A549 (cell line): Measurements from ENCODE around the gene HECTD2. TPM values are rescaled to one million over a fixed set of nuclear protein-coding genes. Genes with fewer than 3 reads are reported as not detected.
"Not testable (repeated sequence)": the region's sequence is repeated elsewhere in the genome, so short reads cannot be mapped to it uniquely, and the experiment has no call there.

Experiments used
- ATAC-seq, 2 experiments: fragments of 200-7000 bp in 1 of 2; fragments of >200 bp in 1 of 2; cut with Nextera tagmentation in 1 of 2; cut with Tn5 transposase in 1 of 2; 3 replicates each; pipeline versions ENCODE4 v1.8.0 to v1.9.1; 2018 to 2020; ENCODE audit warnings: mild to moderate bottlenecking in 1 of 2, moderate library complexity in 1 of 2
- CTCF ChIA-PET: fragments of 300-600 bp; sonication (Branson Sonifier 250); formaldehyde crosslinking; extraction: SDS; loops from one replicate; lab custom pipeline; 2021; ENCODE audit warnings: antibody characterized with exemption, inconsistent platforms; lab: Yijun Ruan, JAX
- POLR2A ChIA-PET: fragments of 350-600 bp; formaldehyde crosslinking; extraction: SDS; loops from one replicate; lab custom pipeline; 2021; ENCODE audit warnings: antibody characterized with exemption, inconsistent platforms; lab: Yijun Ruan, JAX
- DNase-seq, 2 experiments: peaks; one replicate each; pipeline versions ENCODE4 v3.0.0 to v3.0.0-alpha.2; 2011 to 2016; ENCODE audit warnings: low read depth in 1 of 2, low spot score in 1 of 2
- FAIRE-seq: peaks from 2 replicates; lab custom pipeline; 2011; peaks lifted over from hg19 to GRCh38; lab: Jason Lieb, UNC
- H3K27ac ChIP-seq, 2 experiments: fragments of >200 bp; sonication (Bioruptor Twin); formaldehyde crosslinking; 3 replicates each; pipeline ENCODE4 v1.5.1; 2016 to 2017
- H3K4me1 ChIP-seq: fragments of >200 bp; sonication (Bioruptor Twin); formaldehyde crosslinking; 3 replicates; pipeline ENCODE4 v1.6.1; 2016
- H3K4me2 ChIP-seq: fragments of >200 bp; sonication (Bioruptor Twin); formaldehyde crosslinking; 3 replicates; pipeline ENCODE4 v1.6.1; 2016
- H3K4me3 ChIP-seq: fragments of >200 bp; sonication (Bioruptor Twin); formaldehyde crosslinking; 3 replicates; pipeline ENCODE4 v1.5.1; 2016
- H3K9me3 ChIP-seq: fragments of >200 bp; sonication (Bioruptor Twin); formaldehyde crosslinking; 3 replicates; pipeline ENCODE4 v1.6.1; 2016
- BCL3 ChIP-seq: fragments of >200 bp; sonication (Bioruptor Twin); formaldehyde crosslinking; IDR thresholded peaks from 3 replicates; pipeline ENCODE4 v1.6.1; 2016
- CBX8 ChIP-seq: fragments of 200-600 bp; sonication (generic); IDR thresholded peaks from 2 replicates; pipeline ENCODE4 v1.6.1; 2016
- CHD2 ChIP-seq: fragments of 150-350 bp; IDR thresholded peaks from 2 replicates; pipeline ENCODE4 v1.6.1; 2014; ENCODE audit warnings: low read length; ENCODE audit not compliant: partially characterized antibody
- FOSL2 ChIP-seq, 2 experiments: fragments of 450-650 bp in 1 of 2; fragments of >200 bp in 1 of 2; sonication (Bioruptor Twin) in 1 of 2; formaldehyde crosslinking; IDR thresholded peaks; 2 replicates each; pipeline versions ENCODE4 v1.5.0 to v1.6.1; 2016 to 2020; ENCODE audit warnings: mild to moderate bottlenecking in 1 of 2, moderate library complexity in 1 of 2
- FOXS1 ChIP-seq: fragments of 250-450 bp; sonication (Bioruptor Pico); IDR thresholded peaks from 2 replicates; pipeline ENCODE4 v1.5.0; 2020; ENCODE audit warnings: mild to moderate bottlenecking, moderate library complexity
- HES2 ChIP-seq: fragments of >200 bp; sonication (Bioruptor Twin); formaldehyde crosslinking; IDR thresholded peaks from 2 replicates; pipeline ENCODE4 v1.6.1; 2016
- HOXB13 ChIP-seq: fragments of 250-450 bp; sonication (Bioruptor Pico); IDR thresholded peaks from 2 replicates; pipeline ENCODE4 v1.5.0; 2020; ENCODE audit warnings: low read depth, mild to moderate bottlenecking, moderate library complexity
- JUN ChIP-seq, 2 experiments: fragments of >200 bp; sonication (Bioruptor Twin); formaldehyde crosslinking; IDR thresholded peaks; 2 replicates in 1 of 2; 3 replicates in 1 of 2; pipeline ENCODE4 v1.6.1; 2016 to 2017
- KDM5A ChIP-seq: fragments of 200-600 bp; sonication (generic); IDR thresholded peaks from 2 replicates; pipeline ENCODE4 v1.6.1; 2016; ENCODE audit warnings: antibody characterized with exemption, mild to moderate bottlenecking
- MAZ ChIP-seq: fragments of 150-350 bp; IDR thresholded peaks from 2 replicates; pipeline ENCODE4 v1.6.1; 2014; ENCODE audit warnings: antibody characterized with exemption, low read depth, low read length, borderline replicate concordance
- MYC ChIP-seq: IDR thresholded peaks from 2 replicates; pipeline ENCODE4 v1.6.1; 2012; ENCODE audit warnings: mild to moderate bottlenecking, inconsistent platforms, low read length, improper control_type of control experiment, borderline replicate concordance
- NFE2L2 ChIP-seq: fragments of 150-350 bp; conservative IDR thresholded peaks from 2 replicates; pipeline ENCODE4 v1.6.1; 2014; ENCODE audit warnings: low read length
- NR3C1 ChIP-seq: fragments of >200 bp; sonication (Bioruptor Twin); formaldehyde crosslinking; IDR thresholded peaks from 3 replicates; pipeline ENCODE4 v1.6.1; 2017
- PHF8 ChIP-seq: fragments of 200-600 bp; sonication (generic); IDR thresholded peaks from 2 replicates; pipeline ENCODE4 v1.6.1; 2016; ENCODE audit warnings: low read depth, mild to moderate bottlenecking, antibody characterized with exemption, moderate library complexity, borderline replicate concordance
- POLR2A ChIP-seq: IDR thresholded peaks from 2 replicates; pipeline ENCODE4 v1.6.1; 2012; ENCODE audit warnings: mild to moderate bottlenecking, low read length
- POLR2AphosphoS2 ChIP-seq: conservative IDR thresholded peaks from 2 replicates; pipeline ENCODE4 v1.6.1; 2012; ENCODE audit warnings: low read length, improper control_type of control experiment, inconsistent platforms
- RCOR1 ChIP-seq: fragments of 150-350 bp; IDR thresholded peaks from 2 replicates; pipeline ENCODE4 v1.6.1; 2014; ENCODE audit warnings: antibody characterized with exemption, low read length, low read depth
- REST ChIP-seq: fragments of 200-600 bp; sonication (generic); IDR thresholded peaks from 2 replicates; pipeline ENCODE4 v1.6.1; 2016; ENCODE audit warnings: antibody characterized with exemption, mild to moderate bottlenecking, moderate library complexity
- TFCP2L1 ChIP-seq: fragments of 250-450 bp; sonication (Bioruptor Pico); IDR thresholded peaks from 2 replicates; pipeline ENCODE4 v1.5.0; 2021; ENCODE audit warnings: mild to moderate bottlenecking
- TP53 ChIP-seq: fragments of 250-450 bp; sonication (Bioruptor Pico); IDR thresholded peaks from 2 replicates; pipeline ENCODE4 v1.5.0; 2021; ENCODE audit warnings: mild to moderate bottlenecking, moderate library complexity
- USF2 ChIP-seq: fragments of 450-650 bp; IDR thresholded peaks from 2 replicates; pipeline ENCODE4 v1.6.1; 2014; ENCODE audit warnings: antibody characterized with exemption
- ZC3H11A ChIP-seq: fragments of 450-650 bp; IDR thresholded peaks from 2 replicates; pipeline ENCODE4 v1.6.1; 2014; ENCODE audit warnings: antibody characterized with exemption, mild to moderate bottlenecking
- ZSCAN20 ChIP-seq: fragments of 250-450 bp; sonication (Bioruptor Pico); IDR thresholded peaks from 2 replicates; pipeline ENCODE4 v1.8.0; 2022; ENCODE audit warnings: mild to moderate bottlenecking, moderate library complexity
- WGBS: methylation state at CpG from one replicate; pipeline ENCODE4 v1.1.6; 2017; ENCODE audit errors: missing lambda C conversion rate; 5-methylcytosine and 5-hydroxymethylcytosine counted together
- polyA plus RNA-seq, 4 experiments: library from polyadenylated mRNA; depleted of rRNA in 3 of 4; stranded (reverse); fragments of >200 nt; fragmentation: RNase III in 1 of 4; extraction: RNeasy Plus Mini Kit Qiagen cat#74134 plus additional on column Dnase treatment in 1 of 4; gene quantifications; 2 replicates in 3 of 4; 3 replicates in 1 of 4; pipeline ENCODE4 v1.2.3, GENCODE V29; 2011 to 2017

The HECTD2 gene
- polyA plus RNA-seq, 2 of the 4 experiments (the other 2 are of a cell fraction) = 4.1 to 13.9 TPM

- WGBS = 76% methylated on average over 1 of the region's 1 CpG
- H3K9me3 ChIP-seq = peaks cover 9% of the 10 kb centered on the region
- ATAC-seq (no peak), FAIRE-seq (no peak), DNase-seq (no peak)
- H3K27ac ChIP-seq = no peak overlapping the region
- POLR2A ChIA-PET = no interaction called here
- CTCF ChIA-PET = interaction anchor here (0.6 to 2.5 kb wide), 5 partner anchors 8 to 77 kb away, joined by 3 to 8 read pairs (median 5); partner anchors contain the start of gene PPP1R3C
- H3K4me2 ChIP-seq = no peak overlapping the region
- no peak overlapping the region for H3K4me3 ChIP-seq
- H3K4me1 ChIP-seq = peaks cover 15% of the 10 kb centered on the region
- TF ChIP-seq POLR2A (no peak), KDM5A (no peak), POLR2AphosphoS2 (no peak), MYC (no peak), TFCP2L1 (CRISPR knock-in tag) (no peak), ZC3H11A (no peak), HES2 (no peak), FOXS1 (no peak)
- TF ChIP-seq, all 56 proteins: peak for 0
These were observed 149.0 kb downstream of the HECTD2 start for GRCh38 chr10:91559169-91559568.

GRCh38 chr10:91559750-91560149 lies 149.6 kb downstream of the HECTD2 start:
- TF ChIP-seq CBX8 = no peak
- no peak for TF ChIP-seq FOSL2 (IDR thresholded peaks at IDR 0.05)
- TF ChIP-seq FOSL2 (CRISPR knock-in tag; IDR thresholded peaks at IDR 0.05) = no peak
- no peak for TF ChIP-seq ZSCAN20 (CRISPR knock-in tag)
- no peak overlapping the region for H3K27ac ChIP-seq
- POLR2A ChIA-PET = no interaction called here
- peaks cover 9% of the 10 kb centered on the region for H3K9me3 ChIP-seq
- peaks cover 15% of the 10 kb centered on the region for H3K4me1 ChIP-seq
- CTCF ChIA-PET = interaction anchor here (1.4 to 2.5 kb wide), 4 partner anchors 8 to 76 kb away, joined by 3 to 8 read pairs (median 6); partner anchors contain the start of gene PPP1R3C
- H3K4me3 ChIP-seq = no peak overlapping the region
- H3K4me2 ChIP-seq = no peak overlapping the region
- DNase-seq (no peak), FAIRE-seq (no peak), ATAC-seq (no peak)
- 80% methylated on average over 2 of the region's 2 CpGs for WGBS

- CTCF ChIA-PET = interaction anchor here (1.1 to 2.5 kb wide), 2 partner anchors 10 to 75 kb away, joined by 5 read pairs; no protein-coding TSS in a partner anchor
- H3K27ac ChIP-seq, ATAC-seq, H3K9me3 ChIP-seq, FAIRE-seq, POLR2A ChIA-PET, H3K4me3 ChIP-seq: not testable (repeated sequence)
- WGBS = 68% methylated on average over 3 of the region's 3 CpGs
- Histone ChIP-seq H3K4me2 (0 out of 3 replicates have a peak overlapping the region, but pooled peaks have one; percentile 7), H3K4me1 (peaks cover 12% of the 10 kb centered on the region)
- peak in 1 of 2 experiments; percentile 48 for DNase-seq
These were observed 150.7 kb downstream of the HECTD2 start for GRCh38 chr10:91560827-91561226.

- CTCF ChIA-PET = interaction anchor here (0.7 to 4.3 kb wide), 3 partner anchors 10 to 182 kb away, joined by 3 to 22 read pairs (median 3); no protein-coding TSS in a partner anchor
- H3K4me2 ChIP-seq = no peak overlapping the region
- H3K27ac ChIP-seq = no peak overlapping the region
- ATAC-seq = no peak
- H3K9me3 ChIP-seq = peaks cover 9% of the 10 kb centered on the region
- 0 out of 3 replicates have a peak, but pooled peaks cover 2% of the 10 kb centered on the region for H3K4me1 ChIP-seq
- no peak for FAIRE-seq
- 52% methylated on average over 2 of the region's 2 CpGs for WGBS
- POLR2A ChIA-PET = no interaction called here
- no peak for DNase-seq
- no peak overlapping the region for H3K4me3 ChIP-seq
- TF ChIP-seq MAZ (no peak), REST (no peak), NFE2L2 (no peak), POLR2A (no peak), CHD2 (no peak), BCL3 (no peak), NR3C1 (no peak), RCOR1 (no peak), PHF8 (no peak), KDM5A (no peak), USF2 (no peak), TFCP2L1 (CRISPR knock-in tag) (no peak), JUN (IDR thresholded peaks at IDR 0.05) (no peak), HOXB13 (no peak), TP53 (no peak), POLR2AphosphoS2 (no peak)
These were observed 152.9 kb downstream of the HECTD2 start for GRCh38 chr10:91562839-91563581.
